ENCODE results near the gene HEPHL1. TPM values are rescaled to one million over a fixed set of nuclear protein-coding genes. Genes with fewer than 3 reads are reported as not detected.
A peak's percentile ranks its signal among the peaks of the same experiment; 100 is the strongest.

The HEPHL1 gene
- total RNA-seq, 1 donor from 2014 or later, result 0.26 TPM

DNA sequence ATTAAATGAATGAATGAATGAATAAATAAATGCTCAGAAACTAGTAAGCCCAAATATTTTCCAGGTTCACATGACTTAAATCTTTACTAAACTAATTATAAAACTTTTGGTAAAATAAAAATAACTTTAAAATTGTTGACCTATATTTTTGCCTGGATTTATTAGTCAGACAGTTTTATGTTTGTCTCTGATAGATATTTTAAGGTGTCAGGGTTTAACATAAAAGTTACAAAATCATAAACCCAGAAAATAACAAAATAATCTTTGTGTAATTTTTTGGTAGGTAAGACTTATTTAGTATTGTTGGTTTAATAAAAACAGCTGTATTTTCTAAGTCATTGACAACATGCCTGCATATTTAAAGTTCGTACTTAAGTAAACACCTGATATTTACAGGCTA, 27.4 kb upstream of the HEPHL1 start:
- no peaks in the 10 kb centered on the region for H3K36me3 ChIP-seq (ENCODE audit: control insufficient read depth, insufficient read depth, low read length)
- H3K27me3 ChIP-seq (ENCODE audit: control insufficient read depth, insufficient read depth, low read length), result no peaks in the 10 kb centered on the region
- TF ChIP-seq, protein P1, sequence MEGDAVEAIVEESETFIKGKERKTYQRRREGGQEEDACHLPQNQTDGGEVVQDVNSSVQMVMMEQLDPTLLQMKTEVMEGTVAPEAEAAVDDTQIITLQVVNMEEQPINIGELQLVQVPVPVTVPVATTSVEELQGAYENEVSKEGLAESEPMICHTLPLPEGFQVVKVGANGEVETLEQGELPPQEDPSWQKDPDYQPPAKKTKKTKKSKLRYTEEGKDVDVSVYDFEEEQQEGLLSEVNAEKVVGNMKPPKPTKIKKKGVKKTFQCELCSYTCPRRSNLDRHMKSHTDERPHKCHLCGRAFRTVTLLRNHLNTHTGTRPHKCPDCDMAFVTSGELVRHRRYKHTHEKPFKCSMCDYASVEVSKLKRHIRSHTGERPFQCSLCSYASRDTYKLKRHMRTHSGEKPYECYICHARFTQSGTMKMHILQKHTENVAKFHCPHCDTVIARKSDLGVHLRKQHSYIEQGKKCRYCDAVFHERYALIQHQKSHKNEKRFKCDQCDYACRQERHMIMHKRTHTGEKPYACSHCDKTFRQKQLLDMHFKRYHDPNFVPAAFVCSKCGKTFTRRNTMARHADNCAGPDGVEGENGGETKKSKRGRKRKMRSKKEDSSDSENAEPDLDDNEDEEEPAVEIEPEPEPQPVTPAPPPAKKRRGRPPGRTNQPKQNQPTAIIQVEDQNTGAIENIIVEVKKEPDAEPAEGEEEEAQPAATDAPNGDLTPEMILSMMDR (IDR thresholded peaks at IDR 0.05; ENCODE audit: insufficient read depth, low read length, severe bottlenecking), result no peak
- no peak for FAIRE-seq
- no peak for DNase-seq (ENCODE audit: low read depth)
- no peak overlapping the region for H3K4me3 ChIP-seq (ENCODE audit: low read depth, low read length)

DNA sequence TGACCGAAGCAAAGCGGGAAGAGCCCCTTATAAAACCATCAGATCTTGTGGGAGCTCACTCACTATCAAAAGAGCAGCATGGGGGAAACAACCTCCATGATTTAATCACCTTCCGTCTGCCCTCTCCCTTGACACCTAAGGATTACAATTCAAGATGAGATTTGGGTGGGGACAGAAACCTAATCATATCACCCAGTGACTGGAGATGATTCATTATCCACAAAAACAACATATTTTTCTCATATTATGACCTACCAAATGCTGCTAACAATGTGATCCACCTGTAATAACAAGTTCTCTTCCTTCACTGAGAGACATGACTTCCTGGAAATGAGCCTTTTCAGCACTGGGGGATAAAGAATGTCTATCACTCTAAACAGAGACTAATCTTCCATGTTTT, 23.4 kb upstream of the HEPHL1 start:
- DNase-seq (ENCODE audit: low read depth), result peak; percentile 49
- FAIRE-seq, result no peak
- TF ChIP-seq, protein P1 (IDR thresholded peaks at IDR 0.05; ENCODE audit: insufficient read depth, low read length, severe bottlenecking), result no peak
- no peaks in the 10 kb centered on the region for H3K36me3 ChIP-seq (ENCODE audit: control insufficient read depth, insufficient read depth, low read length)
- H3K4me3 ChIP-seq (ENCODE audit: low read depth, low read length), result no peak overlapping the region
- H3K27me3 ChIP-seq (ENCODE audit: control insufficient read depth, insufficient read depth, low read length), result no peaks in the 10 kb centered on the region

DNA sequence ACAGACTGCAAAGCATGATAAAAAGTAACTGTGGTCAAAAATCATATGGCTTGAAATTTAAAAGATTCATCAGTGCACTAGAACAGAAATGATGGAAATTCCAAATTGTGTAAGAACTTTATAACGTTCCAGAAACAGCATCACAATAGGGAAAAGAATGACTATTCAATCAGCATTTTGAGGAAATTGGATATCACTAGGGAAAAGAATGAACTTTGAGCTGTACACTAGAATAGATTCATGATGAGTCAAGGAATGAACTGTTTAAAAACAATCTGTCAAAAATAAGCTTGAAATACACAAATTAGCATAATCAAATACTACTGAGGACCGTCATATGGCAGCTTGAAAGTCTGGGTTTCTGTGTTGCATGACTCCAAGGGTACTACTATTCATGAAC, 20.5 kb upstream of the HEPHL1 start:
- no peaks in the 10 kb centered on the region for H3K36me3 ChIP-seq (ENCODE audit: control insufficient read depth, insufficient read depth, low read length)
- no peaks in the 10 kb centered on the region for H3K27me3 ChIP-seq (ENCODE audit: control insufficient read depth, insufficient read depth, low read length)
- FAIRE-seq (no peak), DNase-seq (ENCODE audit: low read depth) (peak; percentile 40)
- TF ChIP-seq, protein P1 (IDR thresholded peaks at IDR 0.05; ENCODE audit: insufficient read depth, low read length, severe bottlenecking), result no peak
- H3K4me3 ChIP-seq (ENCODE audit: low read depth, low read length), result no peak overlapping the region

DNA sequence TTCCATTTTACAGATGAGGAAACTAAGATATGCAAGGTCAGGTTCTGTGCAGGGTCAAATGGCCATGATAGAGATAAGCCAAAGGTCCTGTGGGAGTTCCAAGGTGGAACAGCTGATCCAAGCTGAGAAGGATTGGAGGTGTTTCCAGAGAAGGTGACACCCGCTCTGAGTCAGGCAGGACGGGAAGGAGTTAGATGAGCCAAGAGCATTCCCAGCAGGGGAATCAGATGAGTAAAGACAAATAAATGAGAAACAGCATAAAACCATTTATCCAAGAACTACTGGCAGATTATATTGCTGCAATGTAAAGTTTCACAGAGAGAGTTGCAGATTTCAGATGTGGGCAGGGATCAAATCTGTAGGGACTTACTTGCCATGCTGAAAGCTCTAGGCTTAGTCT, 18.9 kb upstream of the HEPHL1 start:
- no peaks in the 10 kb centered on the region for H3K27me3 ChIP-seq (ENCODE audit: control insufficient read depth, insufficient read depth, low read length)
- DNase-seq (ENCODE audit: low read depth), result peak; percentile 90
- peak; percentile 32 for FAIRE-seq
- no peak overlapping the region for H3K4me3 ChIP-seq (ENCODE audit: low read depth, low read length)
- TF ChIP-seq, protein P1 (IDR thresholded peaks at IDR 0.05; ENCODE audit: insufficient read depth, low read length, severe bottlenecking), result no peak
- no peaks in the 10 kb centered on the region for H3K36me3 ChIP-seq (ENCODE audit: control insufficient read depth, insufficient read depth, low read length)

DNA sequence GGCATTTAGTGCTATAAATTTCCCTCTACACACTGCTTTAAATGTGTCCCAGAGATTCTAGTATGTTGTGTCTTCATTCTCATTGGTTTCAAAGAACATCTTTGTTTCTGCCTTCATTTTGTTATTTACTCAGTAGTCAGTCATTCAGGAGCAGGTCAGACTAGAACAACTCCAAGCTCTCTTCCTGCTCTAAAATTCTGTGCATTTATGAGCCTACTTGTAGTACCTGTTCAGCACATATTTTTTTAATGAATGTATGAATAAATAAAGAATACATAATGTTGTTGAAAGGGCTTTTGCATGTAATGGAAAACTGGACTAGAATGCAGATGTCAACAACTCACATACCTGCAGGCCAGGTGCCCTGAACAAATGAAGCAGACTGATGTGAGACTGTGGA, 13.7 kb upstream of the HEPHL1 start:
- H3K4me3 ChIP-seq (ENCODE audit: low read depth, low read length), result no peak overlapping the region
- DNase-seq (ENCODE audit: low read depth) (peak; percentile 58), FAIRE-seq (no peak)
- H3K27me3 ChIP-seq (ENCODE audit: control insufficient read depth, insufficient read depth, low read length), result no peaks in the 10 kb centered on the region
- no peaks in the 10 kb centered on the region for H3K36me3 ChIP-seq (ENCODE audit: control insufficient read depth, insufficient read depth, low read length)
- TF ChIP-seq, protein P1 (IDR thresholded peaks at IDR 0.05; ENCODE audit: insufficient read depth, low read length, severe bottlenecking), result no peak

DNA sequence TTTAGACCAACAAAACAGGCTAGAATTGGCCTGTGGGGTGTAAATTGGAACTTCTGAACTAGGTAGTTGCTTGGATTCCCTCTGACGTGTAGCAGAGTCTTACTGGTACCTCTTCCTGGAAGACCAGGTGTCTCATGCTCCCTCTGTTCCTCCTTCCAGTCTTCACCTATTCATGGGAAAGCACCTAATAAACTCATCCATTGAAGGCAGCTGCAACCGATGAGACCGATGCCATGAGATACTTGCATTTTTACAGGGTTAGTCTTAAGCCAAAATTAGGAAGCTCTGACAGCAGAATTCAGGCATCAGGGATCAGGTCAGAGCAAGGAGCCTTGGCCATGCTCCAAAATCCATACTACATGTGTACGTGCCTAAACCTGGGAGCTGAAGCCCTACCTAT, 13.2 kb upstream of the HEPHL1 start:
- no peak overlapping the region for H3K4me3 ChIP-seq (ENCODE audit: low read depth, low read length)
- FAIRE-seq (no peak), DNase-seq (ENCODE audit: low read depth) (peak; percentile 88)
- no peaks in the 10 kb centered on the region for H3K27me3 ChIP-seq (ENCODE audit: control insufficient read depth, insufficient read depth, low read length)
- TF ChIP-seq, protein P1 (IDR thresholded peaks at IDR 0.05; ENCODE audit: insufficient read depth, low read length, severe bottlenecking), result no peak
- no peaks in the 10 kb centered on the region for H3K36me3 ChIP-seq (ENCODE audit: control insufficient read depth, insufficient read depth, low read length)

Measured in bronchial epithelial cell (primary cell).